ENCODE data around the gene ABHD5.

- TF ChIP-seq TAF1 (IDR thresholded peaks at IDR 0.05; ENCODE audit: low read depth, low read length) (no peak), ATF3 (IDR thresholded peaks at IDR 0.05; ENCODE audit: insufficient read depth, low read depth, low read length) (no peak), POLR2A (IDR thresholded peaks at IDR 0.05; ENCODE audit: control extremely low read depth in 1 of 2, low read depth in 2 of 2, low read length in 2 of 2) (no peak), BCL11A (IDR thresholded peaks at IDR 0.05; ENCODE audit: low read depth in 2 of 2, low read length in 2 of 2) (no peak), ZNF274 (IDR thresholded peaks at IDR 0.05; ENCODE audit: borderline replicate concordance, extremely low read depth, low read length) (no peak), RAD21 (IDR thresholded peaks at IDR 0.05 in 1 of 2, conservative IDR thresholded peaks at IDR 0.05 in 1 of 2; ENCODE audit: low read depth in 2 of 2, low read length in 2 of 2) (peak in 1 of 2 experiments; percentile 16; a peak in 1 of 4 replicates), YY1 (IDR thresholded peaks at IDR 0.05; ENCODE audit: low read depth, low read length) (no peak), JUN (IDR thresholded peaks at IDR 0.05; ENCODE audit: low read depth, low read length) (no peak), SIN3A (conservative IDR thresholded peaks at IDR 0.05 in 1 of 2, IDR thresholded peaks at IDR 0.05 in 1 of 2; ENCODE audit: low read depth in 1 of 2, low read length in 2 of 2) (no peak), GABPA (IDR thresholded peaks at IDR 0.05; ENCODE audit: borderline replicate concordance, insufficient read depth, low read length) (no peak), CTCF (IDR thresholded peaks at IDR 0.05; ENCODE audit: control extremely low read depth in 1 of 3, insufficient read depth in 1 of 3, low read depth in 1 of 3, low read length in 3 of 3) (no peak), EZH2 (IDR thresholded peaks at IDR 0.05; ENCODE audit: low read depth, low read length, severe bottlenecking) (no peak), POLR2AphosphoS5 (IDR thresholded peaks at IDR 0.05; ENCODE audit: low read depth, low read length) (no peak), SIRT6 (IDR thresholded peaks at IDR 0.05; ENCODE audit: low read length) (no peak)
Observed at GRCh38 chr3:43766672-43767465, 76.1 kb downstream of the ABHD5 start.
